HAP-1 (cell line): ENCODE measurements around the gene SLC5A2.
"Not testable (repeated sequence)": the region's sequence is repeated elsewhere in the genome, so short reads cannot be mapped to it uniquely, and the experiment has no call there.

Source experiments
- DNase-seq, 2 experiments: peaks; one replicate each; pipeline ENCODE4 v3.0.0-alpha.2; 2016 to 2020; ENCODE audit warnings: low spot score in 2 of 2
- H3K27me3 ChIP-seq: fragments of 250-450 bp; sonication (Bioruptor Pico); 2 replicates; pipeline ENCODE4 v1.5.1; 2020; ENCODE audit warnings: low read depth, mild to moderate bottlenecking, moderate library complexity
- H3K36me3 ChIP-seq: fragments of 250-450 bp; sonication (Bioruptor Pico); replicated peaks from 2 replicates; pipeline ENCODE4 v1.5.1; 2020; ENCODE audit warnings: mild to moderate bottlenecking
- H3K4me1 ChIP-seq: fragments of 250-450 bp; sonication (Bioruptor Pico); 2 replicates; pipeline ENCODE4 v1.5.1; 2020; ENCODE audit warnings: mild to moderate bottlenecking
- H3K4me3 ChIP-seq: fragments of 250-450 bp; sonication (Bioruptor Pico); 2 replicates; pipeline ENCODE4 v1.5.1; 2020; ENCODE audit warnings: mild to moderate bottlenecking, moderate library complexity
- H3K9me3 ChIP-seq: fragments of 250-450 bp; sonication (Bioruptor Pico); 2 replicates; pipeline ENCODE4 v1.5.1; 2020; ENCODE audit warnings: mild to moderate bottlenecking, moderate library complexity
- in situ Hi-C: fragments of 300-500 bp; cut with MboI; formaldehyde crosslinking; loops from 3 replicates; pipeline ENCODE4 v1.14.3; 2020; ENCODE audit warnings: low sequenced_read_pairs, inconsistent platforms, mixed read lengths

SLC5A2 gene

GRCh38 chr16:31503555-31503954 is 20.6 kb downstream of the SLC5A2 start:
- H3K4me3 ChIP-seq, in situ Hi-C loops, H3K27me3 ChIP-seq, H3K9me3 ChIP-seq, DNase-seq: not testable (repeated sequence)
- peaks cover 12% of the 10 kb centered on the region for H3K4me1 ChIP-seq
- peaks cover 16% of the 10 kb centered on the region for H3K36me3 ChIP-seq

- Histone ChIP-seq H3K27me3 (no peaks in the 10 kb centered on the region), H3K4me3 (no peak overlapping the region), H3K4me1 (peaks cover 14% of the 10 kb centered on the region), H3K36me3 (peaks cover 16% of the 10 kb centered on the region), H3K9me3 (no peaks in the 10 kb centered on the region)
- in situ Hi-C loops = no loop called here
- DNase-seq = no peak
Measured at GRCh38 chr16:31504159-31504558, 21.2 kb downstream of the SLC5A2 start.

- H3K4me1 ChIP-seq = peaks cover 16% of the 10 kb centered on the region
- H3K9me3 ChIP-seq = no peaks in the 10 kb centered on the region
- H3K36me3 ChIP-seq = peaks cover 13% of the 10 kb centered on the region
- in situ Hi-C loops = no loop called here
- no peaks in the 10 kb centered on the region for H3K27me3 ChIP-seq
- no peak overlapping the region for H3K4me3 ChIP-seq
- no peak for DNase-seq
Measured at GRCh38 chr16:31505483-31505882, 22.6 kb downstream of the SLC5A2 start.

GRCh38 chr16:31507617-31507928 is 24.6 kb downstream of the SLC5A2 start:
- Histone ChIP-seq H3K36me3 (peaks cover 12% of the 10 kb centered on the region), H3K4me3 (peak overlapping the region; percentile 99), H3K4me1 (peaks cover 4% of the 10 kb centered on the region), H3K9me3 (no peaks in the 10 kb centered on the region), H3K27me3 (no peaks in the 10 kb centered on the region)
- DNase-seq = peak in 1 of 2 experiments; percentile 6
- in situ Hi-C loops = no loop called here

GRCh38 chr16:31507929-31508705 is 25.2 kb downstream of the SLC5A2 start, which contains the start of gene RUSF1:
RUSF1 (minus strand) TSS chr16:31508391; CDS start chr16:31508373, 18 bp downstream.
- H3K4me3 ChIP-seq = peak within 1 kb of the TSS; percentile 99
- H3K27me3 ChIP-seq = no peaks in the 10 kb centered on the region
- H3K9me3 ChIP-seq = no peaks in the 10 kb centered on the region
- in situ Hi-C loops = no loop called here
- H3K36me3 ChIP-seq = peaks cover 12% of the 10 kb centered on the region
- peak; percentile 79 to 92 for DNase-seq
- H3K4me1 ChIP-seq = peaks cover 4% of the 10 kb centered on the region; the same call in 1 of the 2 replicates

GRCh38 chr16:31508706-31509195 is 25.8 kb downstream of the SLC5A2 start:
- in situ Hi-C loops = no loop called here
- DNase-seq = peak in 1 of 2 experiments; percentile 6
- H3K4me3 ChIP-seq = peak overlapping the region; percentile 99
- H3K27me3 ChIP-seq = no peaks in the 10 kb centered on the region
- peaks cover 12% of the 10 kb centered on the region for H3K36me3 ChIP-seq
- H3K9me3 ChIP-seq = no peaks in the 10 kb centered on the region
- H3K4me1 ChIP-seq = peaks cover 4% of the 10 kb centered on the region; the same call in 1 of the 2 replicates

GRCh38 chr16:31513126-31513525 is 30.2 kb downstream of the SLC5A2 start:
- Histone ChIP-seq H3K36me3 (0 out of 2 replicates have a peak, but pooled peaks cover 4% of the 10 kb centered on the region), H3K4me1 (peaks cover 4% of the 10 kb centered on the region; the same call in 1 of the 2 replicates), H3K4me3 (no peak overlapping the region), H3K27me3 (no peaks in the 10 kb centered on the region), H3K9me3 (no peaks in the 10 kb centered on the region)
- in situ Hi-C loops = no loop called here
- DNase-seq = no peak

- Histone ChIP-seq H3K36me3 (no peaks in the 10 kb centered on the region), H3K9me3 (no peaks in the 10 kb centered on the region), H3K4me3 (no peak overlapping the region), H3K27me3 (no peaks in the 10 kb centered on the region), H3K4me1 (peaks cover 4% of the 10 kb centered on the region; the same call in 1 of the 2 replicates)
- in situ Hi-C loops = no loop called here
- no peak for DNase-seq
Measured at GRCh38 chr16:31513884-31514283, 31.0 kb downstream of the SLC5A2 start.

GRCh38 chr16:31517800-31518402 is 35.0 kb downstream of the SLC5A2 start:
- no peak for DNase-seq
- Histone ChIP-seq H3K36me3 (no peaks in the 10 kb centered on the region), H3K9me3 (no peaks in the 10 kb centered on the region), H3K27me3 (no peaks in the 10 kb centered on the region), H3K4me1 (no peaks in the 10 kb centered on the region), H3K4me3 (no peak overlapping the region)
- in situ Hi-C loops = no loop called here

- no peaks in the 10 kb centered on the region for H3K36me3 ChIP-seq
- in situ Hi-C loops = no loop called here
Measured at GRCh38 chr16:31519759-31520431, 37.0 kb downstream of the SLC5A2 start.

GRCh38 chr16:31521368-31521767 is 38.4 kb downstream of the SLC5A2 start:
- Histone ChIP-seq H3K4me3 (no peak overlapping the region), H3K36me3 (no peaks in the 10 kb centered on the region), H3K27me3 (no peaks in the 10 kb centered on the region), H3K9me3 (no peaks in the 10 kb centered on the region), H3K4me1 (no peaks in the 10 kb centered on the region)
- in situ Hi-C loops = no loop called here
- no peak for DNase-seq

More at GRCh38 chr16:31519759-31520431, 37.0 kb downstream of the SLC5A2 start:
- Histone ChIP-seq H3K4me1 (no peaks in the 10 kb centered on the region), H3K27me3 (no peaks in the 10 kb centered on the region), H3K9me3 (no peaks in the 10 kb centered on the region), H3K4me3 (no peak overlapping the region)
- DNase-seq = peak; percentile 9 to 28

- Histone ChIP-seq H3K4me1 (no peaks in the 10 kb centered on the region), H3K4me3 (no peak overlapping the region), H3K27me3 (no peaks in the 10 kb centered on the region), H3K9me3 (no peaks in the 10 kb centered on the region), H3K36me3 (no peaks in the 10 kb centered on the region)
- DNase-seq = no peak
- in situ Hi-C loops = no loop called here
Measured at GRCh38 chr16:31522071-31522470, 39.1 kb downstream of the SLC5A2 start.

GRCh38 chr16:31523768-31524167 is 40.8 kb downstream of the SLC5A2 start:
- H3K9me3 ChIP-seq, H3K36me3 ChIP-seq, H3K4me3 ChIP-seq, in situ Hi-C loops, H3K27me3 ChIP-seq, H3K4me1 ChIP-seq, DNase-seq: not testable (repeated sequence)

- in situ Hi-C loops = no loop called here
- Histone ChIP-seq H3K4me1 (no peaks in the 10 kb centered on the region), H3K4me3 (no peak overlapping the region), H3K9me3 (no peaks in the 10 kb centered on the region), H3K27me3 (no peaks in the 10 kb centered on the region), H3K36me3 (no peaks in the 10 kb centered on the region)
- DNase-seq = no peak
Measured at GRCh38 chr16:31525113-31525512, 42.2 kb downstream of the SLC5A2 start.
